Epithelial cell of proximal tubule (primary cell): ENCODE data around the gene ZNF407. TPM values are rescaled to one million over a fixed set of nuclear protein-coding genes. Genes with fewer than 3 reads are reported as not detected.

Source experiments
- DNase-seq: peaks from one replicate; pipeline ENCODE4 v3.0.0-alpha.2; 2011; ENCODE audit warnings: low read depth
- H3K4me3 ChIP-seq: 2 replicates; pipeline ENCODE4 v1.5.1; 2011; ENCODE audit warnings: low read depth, mild to moderate bottlenecking, low read length
- CTCF ChIP-seq: conservative IDR thresholded peaks from 2 replicates; pipeline ENCODE4 v1.5.1; 2012; ENCODE audit warnings: low read depth, mild to moderate bottlenecking, low read length
- total RNA-seq: library from RNA; depleted of rRNA; stranded (reverse); fragments of >200 nt; gene quantifications from 2 replicates; pipeline ENCODE4 v1.2.3, GENCODE V29; 2015

The ZNF407 gene
- total RNA-seq, 1 donor from 2014 or later = 3.0 TPM

GRCh38 chr18:74916773-74917393, 319.2 kb downstream of the ZNF407 start:
- TF ChIP-seq CTCF = no peak
- H3K4me3 ChIP-seq = no peak overlapping the region
- no peak for DNase-seq

GRCh38 chr18:74918276-74918790, 320.7 kb downstream of the ZNF407 start:
- TF ChIP-seq CTCF = no peak
- no peak for DNase-seq
- no peak overlapping the region for H3K4me3 ChIP-seq

- no peak for DNase-seq
- H3K4me3 ChIP-seq = no peak overlapping the region
- TF ChIP-seq CTCF = no peak
These were observed 323.6 kb downstream of the ZNF407 start for GRCh38 chr18:74921057-74921820.

GRCh38 chr18:74926051-74926450, 328.4 kb downstream of the ZNF407 start:
- TF ChIP-seq CTCF = no peak
- DNase-seq = no peak
- H3K4me3 ChIP-seq = no peak overlapping the region

GRCh38 chr18:74928194-74928968, 330.7 kb downstream of the ZNF407 start:
- H3K4me3 ChIP-seq = no peak overlapping the region
- TF ChIP-seq CTCF = no peak
- no peak for DNase-seq

GRCh38 chr18:74929110-74929509, 331.4 kb downstream of the ZNF407 start:
- H3K4me3 ChIP-seq = no peak overlapping the region
- no peak for DNase-seq
- TF ChIP-seq CTCF = no peak
